CD14-positive monocyte (primary cell): Measurements from ENCODE around the gene SLC6A18. TPM values are rescaled to one million over a fixed set of nuclear protein-coding genes. Genes with fewer than 3 reads are reported as not detected.

Experiments used
- DNase-seq, 3 donors: peaks; one replicate each; pipeline ENCODE4 v3.0.0-alpha.2; 2011 to 2022
- H2AFZ ChIP-seq: 2 replicates; pipeline ENCODE4 v1.6.0; 2012; ENCODE audit warnings: mild to moderate bottlenecking, low read depth, low read length, inconsistent platforms; ENCODE audit not compliant: insufficient read depth, poor library complexity, severe bottlenecking
- H3K27ac ChIP-seq, 2 donors: 1 replicate in 1 of 2; 2 replicates in 1 of 2; pipeline ENCODE4 v1.5.1; 2012 to 2013; ENCODE audit warnings: low read length in 2 of 2, control low read depth in 1 of 2, inconsistent platforms in 1 of 2, low read depth in 1 of 2, mild to moderate bottlenecking in 1 of 2
- H3K27me3 ChIP-seq, 2 donors: one replicate each; pipeline versions ENCODE4 v1.6.0 to v1.6.1; 2011 to 2013; ENCODE audit warnings: low read length in 2 of 2; ENCODE audit not compliant: control insufficient read depth in 2 of 2, insufficient read depth in 2 of 2
- H3K36me3 ChIP-seq, 2 donors: replicated peaks in 1 of 2; 1 replicate in 1 of 2; 2 replicates in 1 of 2; pipeline versions ENCODE4 v1.5.1 to v1.6.1; 2012 to 2013; ENCODE audit warnings: low read length in 2 of 2, control low read depth in 1 of 2, inconsistent platforms in 1 of 2, mild to moderate bottlenecking in 1 of 2; ENCODE audit not compliant: insufficient read depth in 2 of 2, control insufficient read depth in 1 of 2
- H3K4me1 ChIP-seq, 2 donors: 1 replicate in 1 of 2; 2 replicates in 1 of 2; pipeline versions ENCODE4 v1.5.1 to v1.6.1; 2012 to 2013; ENCODE audit warnings: low read length in 2 of 2, control low read depth in 1 of 2, inconsistent platforms in 1 of 2, mild to moderate bottlenecking in 1 of 2, moderate library complexity in 1 of 2; ENCODE audit not compliant: insufficient read depth in 2 of 2, control insufficient read depth in 1 of 2
- H3K4me2 ChIP-seq: replicated peaks from 2 replicates; pipeline ENCODE3; 2012; ENCODE audit warnings: low read length, moderate library complexity, mild to moderate bottlenecking; ENCODE audit not compliant: poor library complexity, severe bottlenecking; ENCODE audit errors: extremely low read depth
- H3K4me3 ChIP-seq, 3 experiments: fragments of 200-600 bp in 1 of 3; sonication (generic) in 1 of 3; replicated peaks in 1 of 3; 1 replicate in 2 of 3; 2 replicates in 1 of 3; pipeline ENCODE4 v1.5.1; 2011 to 2013; ENCODE audit warnings: low read length in 3 of 3, mild to moderate bottlenecking in 3 of 3, control low read depth in 2 of 3, low read depth in 2 of 3, inconsistent platforms in 1 of 3, moderate library complexity in 1 of 3
- H3K79me2 ChIP-seq: 2 replicates; pipeline ENCODE4 v1.6.0; 2012; ENCODE audit warnings: mild to moderate bottlenecking, control low read depth, inconsistent platforms, low read length, moderate library complexity; ENCODE audit not compliant: insufficient read depth
- H3K9ac ChIP-seq: 2 replicates; pipeline ENCODE4 v1.6.0; 2017; ENCODE audit warnings: low read length, mild to moderate bottlenecking; ENCODE audit not compliant: insufficient read depth, poor library complexity, severe bottlenecking
- H3K9me3 ChIP-seq, 2 donors: replicated peaks in 1 of 2; 1 replicate in 1 of 2; 2 replicates in 1 of 2; pipeline versions ENCODE4 v1.5.1 to v1.6.1; 2012 to 2013; ENCODE audit warnings: low read length in 2 of 2, control low read depth in 1 of 2; ENCODE audit not compliant: control insufficient read depth in 1 of 2, insufficient read depth in 1 of 2
- H4K20me1 ChIP-seq: 2 replicates; pipeline ENCODE4 v1.6.0; 2012; ENCODE audit warnings: mild to moderate bottlenecking, low read length, control low read depth, moderate library complexity; ENCODE audit not compliant: insufficient read depth
- H3K27ac Mint-ChIP-seq, 7 donors: one replicate each; pipeline ENCODE4 v1.8.0; 2020; ENCODE audit warnings: mild to moderate bottlenecking in 7 of 7, mixed read lengths in 7 of 7, moderate library complexity in 6 of 7, inconsistent platforms in 2 of 7
- H3K27me3 Mint-ChIP-seq, 3 donors: one replicate each; pipeline ENCODE4 v1.8.0; 2021 to 2022; ENCODE audit warnings: low read depth in 3 of 3, mild to moderate bottlenecking in 3 of 3, mixed read lengths in 3 of 3, moderate library complexity in 3 of 3, inconsistent platforms in 1 of 3
- H3K36me3 Mint-ChIP-seq, 2 donors: one replicate each; pipeline ENCODE4 v1.8.0; 2020; ENCODE audit warnings: mixed read lengths in 2 of 2, inconsistent platforms in 1 of 2, mild to moderate bottlenecking in 1 of 2
- H3K4me1 Mint-ChIP-seq: one replicate; pipeline ENCODE4 v1.8.0; 2020; ENCODE audit warnings: mild to moderate bottlenecking, mixed read lengths
- H3K4me3 Mint-ChIP-seq, 2 donors: one replicate each; pipeline ENCODE4 v1.8.0; 2020; ENCODE audit warnings: mild to moderate bottlenecking in 2 of 2, mixed read lengths in 2 of 2, moderate library complexity in 1 of 2
- H3K9me3 Mint-ChIP-seq, 7 donors: one replicate each; pipeline ENCODE4 v1.8.0; 2020 to 2022; ENCODE audit warnings: mixed read lengths in 7 of 7, mild to moderate bottlenecking in 6 of 7, moderate library complexity in 6 of 7, inconsistent platforms in 2 of 7
- WGBS: methylation state at CpG from one replicate; pipeline ENCODE4 v1.1.5; 2013; ENCODE audit warnings: missing lambda C conversion rate; ENCODE audit not compliant: insufficient coverage; 5-methylcytosine and 5-hydroxymethylcytosine counted together
- intact Hi-C, 2 donors: fragments of 100-400 bp; cut with micrococcal nuclease; formaldehyde crosslinking; loops; one replicate each; pipeline versions ENCODE4 v1.15.0 to v1.15.1; 2023
- polyA plus RNA-seq, 3 donors: library from polyadenylated mRNA; depleted of rRNA in 1 of 3; unstranded in 2 of 3; stranded (reverse) in 1 of 3; fragments of 300-500 nt in 2 of 3; fragments of >200 nt in 1 of 3; fragmentation: Illumina TruSeq in 2 of 3; gene quantifications; 1 replicate in 2 of 3; 2 replicates in 1 of 3; pipeline ENCODE4 v1.2.3, GENCODE V29; 2012 to 2021
- TF ChIP-seq, protein P1 (sequence below): fragments of 200-600 bp; IDR thresholded peaks from one replicate; pipeline ENCODE4 v1.8.0; 2022; ENCODE audit warnings: antibody characterized with exemption, mild to moderate bottlenecking

SLC6A18 gene
- polyA plus RNA-seq, 3 donors: not detected

DNA sequence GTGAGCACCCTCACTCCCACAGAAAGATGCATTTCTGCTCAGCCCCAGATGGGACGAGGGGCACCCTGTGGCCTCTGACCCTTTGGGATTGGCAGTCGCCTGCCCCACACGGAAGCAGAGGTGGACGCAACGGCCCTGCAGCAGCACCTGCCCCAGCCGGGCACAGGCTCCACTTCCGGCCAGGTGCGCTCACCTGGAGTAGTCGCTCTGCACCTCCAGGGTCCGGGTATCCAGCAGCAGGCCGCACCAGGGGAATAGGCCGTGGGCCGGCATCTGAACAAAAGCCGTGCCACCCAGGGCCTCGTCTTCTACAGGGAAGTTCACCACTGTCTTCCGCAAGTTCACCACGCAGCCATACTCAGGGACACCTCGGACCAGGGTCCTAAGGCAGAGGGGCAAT is 39.0 kb downstream of the SLC6A18 start:
- H3K79me2 ChIP-seq: no peaks in the 10 kb centered on the region
- Mint-ChIP-seq H3K27me3 (no peaks in the 10 kb centered on the region), H3K9me3 (peaks cover 26 to 49% (median 34%) of the 10 kb centered on the region in 7 donors), H3K27ac (no peak overlapping the region), H3K4me3 (no peak overlapping the region), H3K4me1 (no peaks in the 10 kb centered on the region), H3K36me3 (no peaks in the 10 kb centered on the region)
- no peak overlapping the region for H2AFZ ChIP-seq
- H3K27ac ChIP-seq: no peak overlapping the region
- H3K9me3 ChIP-seq: peaks cover 23 to 50% of the 10 kb centered on the region in 2 donors
- no peak overlapping the region for H3K9ac ChIP-seq
- H4K20me1 ChIP-seq: no peaks in the 10 kb centered on the region
- intact Hi-C loops: no loop called here
- no peak overlapping the region for H3K4me3 ChIP-seq
- no peak overlapping the region for H3K4me2 ChIP-seq
- no peaks in the 10 kb centered on the region for H3K4me1 ChIP-seq
- DNase-seq: no peak
- no peaks in the 10 kb centered on the region for H3K36me3 ChIP-seq
- 96% methylated on average over 18 of the region's 18 CpGs for WGBS
- TF ChIP-seq, protein P1, sequence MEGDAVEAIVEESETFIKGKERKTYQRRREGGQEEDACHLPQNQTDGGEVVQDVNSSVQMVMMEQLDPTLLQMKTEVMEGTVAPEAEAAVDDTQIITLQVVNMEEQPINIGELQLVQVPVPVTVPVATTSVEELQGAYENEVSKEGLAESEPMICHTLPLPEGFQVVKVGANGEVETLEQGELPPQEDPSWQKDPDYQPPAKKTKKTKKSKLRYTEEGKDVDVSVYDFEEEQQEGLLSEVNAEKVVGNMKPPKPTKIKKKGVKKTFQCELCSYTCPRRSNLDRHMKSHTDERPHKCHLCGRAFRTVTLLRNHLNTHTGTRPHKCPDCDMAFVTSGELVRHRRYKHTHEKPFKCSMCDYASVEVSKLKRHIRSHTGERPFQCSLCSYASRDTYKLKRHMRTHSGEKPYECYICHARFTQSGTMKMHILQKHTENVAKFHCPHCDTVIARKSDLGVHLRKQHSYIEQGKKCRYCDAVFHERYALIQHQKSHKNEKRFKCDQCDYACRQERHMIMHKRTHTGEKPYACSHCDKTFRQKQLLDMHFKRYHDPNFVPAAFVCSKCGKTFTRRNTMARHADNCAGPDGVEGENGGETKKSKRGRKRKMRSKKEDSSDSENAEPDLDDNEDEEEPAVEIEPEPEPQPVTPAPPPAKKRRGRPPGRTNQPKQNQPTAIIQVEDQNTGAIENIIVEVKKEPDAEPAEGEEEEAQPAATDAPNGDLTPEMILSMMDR: no peak
- H3K27me3 ChIP-seq: no peaks in the 10 kb centered on the region

DNA sequence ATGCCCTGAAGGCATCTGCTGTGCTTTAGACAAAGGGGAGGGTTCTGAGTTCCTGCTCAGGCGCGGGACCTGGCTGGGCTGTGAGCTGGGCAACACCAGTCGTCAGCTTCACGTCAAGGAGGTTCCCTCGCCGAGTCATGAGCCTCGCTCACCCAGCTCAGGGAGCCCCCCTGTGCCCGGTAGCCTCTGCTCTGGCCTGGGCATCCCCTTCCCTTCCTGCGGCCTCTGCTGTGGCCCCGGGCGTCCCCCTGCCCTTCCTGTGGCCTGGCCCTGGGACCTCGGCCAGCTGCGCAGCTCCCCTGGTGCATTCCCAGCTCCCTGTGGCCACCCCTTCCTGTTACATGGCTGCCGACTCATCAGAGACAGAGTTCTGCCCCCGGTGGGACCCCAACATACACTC is 39.8 kb downstream of the SLC6A18 start:
- Histone ChIP-seq H3K79me2 (no peaks in the 10 kb centered on the region), H3K36me3 (no peaks in the 10 kb centered on the region), H3K4me3 (no peak overlapping the region), H4K20me1 (no peaks in the 10 kb centered on the region), H3K4me1 (no peaks in the 10 kb centered on the region), H3K9ac (no peak overlapping the region), H3K27me3 (no peaks in the 10 kb centered on the region), H2AFZ (no peak overlapping the region), H3K9me3 (peaks cover 23 to 50% of the 10 kb centered on the region in 2 donors), H3K27ac (no peak overlapping the region), H3K4me2 (no peak overlapping the region)
- H3K27me3 Mint-ChIP-seq: peaks cover 0 to 2% (median 0%) of the 10 kb centered on the region in 3 donors
- H3K27ac Mint-ChIP-seq: no peak overlapping the region
- intact Hi-C loops: no loop called here
- WGBS: 92% methylated on average over 15 of the region's 15 CpGs
- TF ChIP-seq, protein P1: no peak
- H3K36me3 Mint-ChIP-seq: no peaks in the 10 kb centered on the region
- peaks cover 26 to 49% (median 34%) of the 10 kb centered on the region in 7 donors for H3K9me3 Mint-ChIP-seq
- no peaks in the 10 kb centered on the region for H3K4me1 Mint-ChIP-seq
- no peak for DNase-seq
- H3K4me3 Mint-ChIP-seq: no peak overlapping the region
